A549 treated with CpdA at 1 μM for 4 hours (cell line): ENCODE results near the gene SPHK1. TPM values are rescaled to one million over a fixed set of nuclear protein-coding genes. Genes with fewer than 3 reads are reported as not detected.

Experiments used
- total RNA-seq: library from RNA; stranded (reverse); fragments of 200-300 nt; extraction: Qiagen RNA extraction; gene quantifications from 5 replicates; pipeline ENCODE4 v1.2.3, GENCODE V29; 2022; ENCODE audit warnings: low read depth

SPHK1 gene
- 46.3 to 67.7 TPM (median 55.5 TPM) in 5 replicates for total RNA-seq

GRCh38 chr17:76384222-76384986 lies at the start of gene SPHK1:
Gene SPHK1 (plus strand): TSS chr17:76384609. CDS start chr17:76385645, 1,036 bp downstream.

GRCh38 chr17:76353599-76354316 lies 30.7 kb upstream of the SPHK1 start, which contains the start of gene PRPSAP1:
Gene PRPSAP1 (minus strand): TSS chr17:76353916. CDS start chr17:76353703, 213 bp downstream.

Other genes with a start within 250 kb of the SPHK1 start
- 0.23 to 0.40 TPM (median 0.30 TPM) in 5 replicates for gene FOXJ1, start 243.4 kb upstream of the SPHK1 start, total RNA-seq
- gene RNF157, start 144.1 kb upstream of the SPHK1 start, total RNA-seq, result 5.4 to 10.6 TPM (median 6.3 TPM) in 5 replicates
- 50.3 to 85.3 TPM (median 81.5 TPM) in 5 replicates for gene UBALD2, start 119.3 kb upstream of the SPHK1 start, total RNA-seq
- gene QRICH2, start 76.3 kb upstream of the SPHK1 start, total RNA-seq, result 0.91 to 2.4 TPM (median 1.1 TPM) in 5 replicates
- gene PRPSAP1, start 30.7 kb upstream of the SPHK1 start, total RNA-seq, result 57.3 to 69.3 TPM (median 63.4 TPM) in 5 replicates
- gene UBE2O, start 68.5 kb downstream of the SPHK1 start, total RNA-seq, result 31.1 to 38.0 TPM (median 34.6 TPM) in 5 replicates
- gene AANAT, start 83.0 kb downstream of the SPHK1 start, total RNA-seq, result 0.25 to 0.50 TPM (median 0.31 TPM) in 4 of 5 replicates, not detected in the other
- 56.3 to 75.4 TPM (median 63.3 TPM) in 5 replicates for gene RHBDF2, start 116.8 kb downstream of the SPHK1 start, total RNA-seq
- 1.1 to 1.9 TPM (median 1.2 TPM) in 5 replicates for gene CYGB, start 153.1 kb downstream of the SPHK1 start, total RNA-seq
- 0.02 TPM in 1 of 5 replicates, not detected in the others for gene PRCD, start 155.4 kb downstream of the SPHK1 start, total RNA-seq
- gene ST6GALNAC2, start 201.3 kb downstream of the SPHK1 start, total RNA-seq, result 0.22 to 0.61 TPM (median 0.47 TPM) in 5 replicates